ENCODE measurements around the gene ATF7. TPM values are rescaled to one million over a fixed set of nuclear protein-coding genes. Genes with fewer than 3 reads are reported as not detected.

Gene ATF7
- total RNA-seq, 2 experiments from 2014 or later: 28.6 to 43.0 TPM

DNA sequence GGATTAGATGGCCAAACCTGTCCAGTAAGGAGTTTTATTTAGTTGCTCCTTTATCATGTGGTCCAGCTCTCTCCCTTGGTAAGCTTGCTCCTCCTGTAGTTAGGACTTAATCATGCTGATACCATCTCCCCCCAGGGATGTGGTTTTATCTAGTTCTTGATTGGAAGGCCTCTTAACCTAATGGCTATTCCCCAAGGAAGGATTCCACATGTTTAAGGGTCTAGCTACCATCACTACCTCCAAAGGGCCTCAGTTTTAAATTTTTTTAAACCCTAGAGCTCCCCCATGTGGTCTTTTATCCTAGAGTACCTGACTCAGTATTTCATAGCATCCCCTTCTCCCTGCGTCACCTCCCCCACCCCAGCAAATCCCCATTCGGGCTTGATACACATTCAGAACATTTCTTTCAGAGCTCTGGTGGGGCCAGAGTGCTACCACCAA is 149.4 kb downstream of the ATF7 start:
- Mint-ChIP-seq H3K4me1 (peaks cover 32% of the 10 kb centered on the region), H3K27ac (no peak overlapping the region), H3K4me3 (no peak overlapping the region), H3K36me3 (ENCODE audit: low read depth) (peaks cover 71% of the 10 kb centered on the region), H3K27me3 (no peaks in the 10 kb centered on the region), H3K9me3 (no peaks in the 10 kb centered on the region)
- POLR2A ChIA-PET: interaction anchor here (1.1 kb wide), 1 partner anchor 30 kb away, joined by 3 read pairs; no protein-coding TSS in a partner anchor
- CTCF ChIA-PET: interaction anchor here (0.5 to 3.7 kb wide), 14 partner anchors 9 to 163 kb away, joined by 3 to 20 read pairs (median 4); partner anchors contain the start of genes AAAS, MAP3K12, NPFF and TARBP2
- no peak for DNase-seq

DNA sequence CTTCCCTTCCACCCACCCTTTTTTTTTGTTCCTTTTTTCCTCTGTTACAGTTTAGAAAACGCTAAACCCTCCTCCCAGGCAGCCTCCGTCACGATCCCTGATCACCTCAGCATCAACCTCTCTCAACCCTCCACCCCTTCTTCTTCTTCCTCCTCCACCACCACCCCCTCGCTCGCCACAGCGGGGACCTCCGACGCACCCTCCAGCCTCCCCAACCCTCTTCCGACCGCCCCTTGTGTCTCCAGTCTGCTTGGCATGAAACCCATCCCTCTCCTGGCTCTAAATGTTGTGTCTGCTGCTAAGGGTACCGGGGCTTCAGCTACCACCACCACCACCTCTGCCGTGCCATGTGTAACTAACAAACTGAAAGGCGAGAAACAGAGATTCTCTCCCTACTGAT is 151.4 kb downstream of the ATF7 start:
- Mint-ChIP-seq H3K27ac (peak overlapping the region; percentile 68), H3K36me3 (ENCODE audit: low read depth) (peaks cover 75% of the 10 kb centered on the region), H3K27me3 (no peaks in the 10 kb centered on the region), H3K4me1 (peaks cover 40% of the 10 kb centered on the region), H3K4me3 (no peak overlapping the region), H3K9me3 (no peaks in the 10 kb centered on the region)
- DNase-seq: no peak
- CTCF ChIA-PET: interaction anchor here (0.6 to 3.7 kb wide), 9 partner anchors 12 to 883 kb away, joined by 3 to 20 read pairs (median 3); partner anchors contain the start of genes NPFF and TARBP2
- POLR2A ChIA-PET: interaction anchor here (0.6 kb wide), 1 partner anchor 47 kb away, joined by 3 read pairs; no protein-coding TSS in a partner anchor

DNA sequence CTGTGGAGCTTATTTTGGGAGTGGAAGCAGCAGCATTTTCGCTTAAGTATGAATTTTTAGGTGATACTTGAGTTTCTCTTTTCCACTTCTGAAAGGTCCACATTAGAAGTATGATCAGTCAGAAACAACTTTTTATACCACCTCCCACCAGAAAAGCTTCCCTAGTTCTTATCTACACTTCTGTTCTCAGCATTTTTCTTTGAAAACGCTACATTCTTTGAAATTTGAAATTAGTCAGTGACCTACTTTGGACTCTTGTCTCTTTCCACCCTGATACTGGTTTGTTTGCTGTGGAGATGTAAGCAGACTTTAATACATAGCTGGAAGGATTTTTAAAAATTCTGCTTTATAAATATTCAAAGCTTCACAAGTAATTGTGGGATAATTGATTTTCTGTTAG is 152.1 kb downstream of the ATF7 start:
- Mint-ChIP-seq H3K9me3 (no peaks in the 10 kb centered on the region), H3K4me1 (peaks cover 40% of the 10 kb centered on the region), H3K36me3 (ENCODE audit: low read depth) (peaks cover 68% of the 10 kb centered on the region), H3K27me3 (no peaks in the 10 kb centered on the region), H3K4me3 (no peak overlapping the region), H3K27ac (no peak overlapping the region)
- POLR2A ChIA-PET: interaction anchor here (0.6 kb wide), 1 partner anchor 46 kb away, joined by 3 read pairs; no protein-coding TSS in a partner anchor
- DNase-seq: no peak
- CTCF ChIA-PET: interaction anchor here (0.5 to 3.7 kb wide), 8 partner anchors 8 to 907 kb away, joined by 3 to 20 read pairs (median 4); partner anchors contain the start of genes MAP3K12, NPFF and TARBP2

DNA sequence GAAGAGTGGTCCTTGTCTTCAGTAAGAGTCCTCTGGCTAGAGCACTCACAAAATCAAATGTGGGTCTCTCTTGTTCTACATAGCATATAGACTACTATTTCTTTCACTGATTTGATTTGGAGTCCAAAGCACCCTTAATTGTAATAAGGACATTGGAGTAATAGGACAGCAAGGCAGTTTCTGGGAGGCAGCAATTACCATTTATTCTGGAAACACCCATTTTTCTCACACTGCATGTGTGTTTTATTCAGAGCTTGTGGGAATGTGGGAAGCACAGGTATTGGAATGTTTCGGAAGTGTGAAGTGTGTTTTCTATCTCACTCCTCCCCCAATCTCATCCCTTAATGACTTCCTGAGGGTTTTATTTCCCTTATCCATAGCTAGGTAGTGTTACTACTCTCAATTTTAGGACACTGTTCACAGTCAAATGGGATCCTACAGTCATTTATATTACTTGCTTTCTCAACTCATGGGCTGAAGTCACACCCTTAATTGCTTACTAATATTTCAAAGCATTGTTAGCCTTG is 154.1 kb downstream of the ATF7 start:
- H3K27ac Mint-ChIP-seq: no peak overlapping the region

DNA sequence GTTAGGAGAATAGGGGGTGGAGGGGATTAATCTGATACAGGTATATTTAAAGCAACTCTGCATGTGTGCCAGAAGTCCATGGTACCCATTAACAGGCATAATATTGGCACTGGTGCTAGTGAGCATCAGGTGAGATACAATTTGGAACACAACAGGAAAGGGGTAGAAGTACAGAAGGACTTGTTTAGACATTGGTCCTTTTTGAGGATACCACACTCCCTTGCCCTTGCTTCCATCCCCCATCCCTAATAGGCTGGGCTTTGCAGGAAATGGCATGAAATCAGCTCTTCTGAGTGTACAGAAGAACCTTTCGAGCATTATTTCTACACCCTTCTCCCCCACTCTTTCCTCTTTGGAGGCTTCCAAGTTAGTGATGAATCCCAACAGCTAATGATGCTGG is 157.9 kb downstream of the ATF7 start:
- CTCF ChIA-PET: interaction anchor here (0.6 to 0.9 kb wide), 3 partner anchors 9 to 215 kb away, joined by 3 to 6 read pairs (median 4); partner anchors contain the start of gene PRR13
- no peak for DNase-seq
- Mint-ChIP-seq H3K4me1 (peaks cover 23% of the 10 kb centered on the region), H3K9me3 (no peaks in the 10 kb centered on the region), H3K36me3 (ENCODE audit: low read depth) (peaks cover 77% of the 10 kb centered on the region), H3K4me3 (no peak overlapping the region), H3K27me3 (no peaks in the 10 kb centered on the region), H3K27ac (no peak overlapping the region)
- POLR2A ChIA-PET: no interaction called here

More for the DNA sequence above, 154.1 kb downstream of the ATF7 start:
- no peak for DNase-seq
- Mint-ChIP-seq H3K36me3 (ENCODE audit: low read depth) (peaks cover 76% of the 10 kb centered on the region), H3K4me1 (peaks cover 39% of the 10 kb centered on the region), H3K27me3 (no peaks in the 10 kb centered on the region), H3K4me3 (no peak overlapping the region), H3K9me3 (no peaks in the 10 kb centered on the region)
- CTCF ChIA-PET: interaction anchor here (0.6 to 2.8 kb wide), 3 partner anchors 10 to 95 kb away, joined by 3 to 10 read pairs (median 3); no protein-coding TSS in a partner anchor
- POLR2A ChIA-PET: no interaction called here

DNA sequence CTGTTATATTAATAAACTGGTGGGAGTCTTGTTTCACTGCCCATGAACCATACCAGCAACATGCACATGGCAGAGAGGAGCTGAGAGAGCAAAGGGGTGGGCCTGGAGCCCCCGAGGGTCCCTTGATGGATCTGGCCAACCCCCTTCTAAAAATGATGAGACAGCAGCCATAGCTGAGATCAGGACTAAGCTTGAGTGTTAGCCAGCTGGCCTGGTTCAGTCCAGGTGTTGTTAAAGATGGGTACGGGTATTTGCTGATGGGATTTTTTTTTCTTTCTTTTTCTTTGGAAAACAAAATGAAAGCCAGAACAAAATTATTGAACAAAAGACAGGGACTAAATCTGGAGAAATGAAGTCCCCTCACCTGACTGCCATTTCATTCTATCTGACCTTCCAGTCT is 158.3 kb downstream of the ATF7 start:
- H3K36me3 Mint-ChIP-seq (ENCODE audit: low read depth): peaks cover 79% of the 10 kb centered on the region
- ChIA-PET CTCF (interaction anchor here (0.6 to 0.9 kb wide), 2 partner anchors 9 to 26 kb away, joined by 3 to 6 read pairs; partner anchors contain the start of gene PRR13), POLR2A (no interaction called here)
- no peak for DNase-seq
- H3K27me3 Mint-ChIP-seq: no peaks in the 10 kb centered on the region
- H3K4me3 Mint-ChIP-seq: no peak overlapping the region
- no peaks in the 10 kb centered on the region for H3K9me3 Mint-ChIP-seq
- no peak overlapping the region for H3K27ac Mint-ChIP-seq
- H3K4me1 Mint-ChIP-seq: peaks cover 25% of the 10 kb centered on the region

DNA sequence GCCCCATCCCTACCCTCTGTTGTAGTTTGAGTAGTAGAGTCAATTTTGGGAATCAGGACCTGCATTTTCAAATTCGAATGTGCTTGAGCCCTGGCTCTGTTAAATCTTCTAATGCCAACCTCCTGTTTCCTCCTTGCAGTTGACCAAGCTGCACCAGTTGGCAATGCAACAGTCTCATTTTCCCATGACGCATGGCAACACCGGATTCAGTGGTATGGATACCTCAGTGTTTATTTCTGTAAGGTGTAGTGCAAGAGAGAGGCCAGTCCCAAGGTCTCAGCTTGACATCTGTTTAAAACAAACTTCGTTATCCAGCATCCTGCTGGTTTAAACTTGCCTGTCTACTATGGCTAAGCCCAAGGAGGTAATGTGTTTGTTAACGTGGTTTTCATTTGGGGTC is 159.1 kb downstream of the ATF7 start:
- ChIA-PET CTCF (interaction anchor here (1.1 kb wide), 1 partner anchor 9 kb away, joined by 3 read pairs; no protein-coding TSS in a partner anchor), POLR2A (no interaction called here)
- no peak overlapping the region for H3K27ac Mint-ChIP-seq
- H3K36me3 Mint-ChIP-seq (ENCODE audit: low read depth): peaks cover 79% of the 10 kb centered on the region
- peaks cover 25% of the 10 kb centered on the region for H3K4me1 Mint-ChIP-seq
- H3K4me3 Mint-ChIP-seq: no peak overlapping the region
- DNase-seq: no peak
- H3K9me3 Mint-ChIP-seq: no peaks in the 10 kb centered on the region
- no peaks in the 10 kb centered on the region for H3K27me3 Mint-ChIP-seq

DNA sequence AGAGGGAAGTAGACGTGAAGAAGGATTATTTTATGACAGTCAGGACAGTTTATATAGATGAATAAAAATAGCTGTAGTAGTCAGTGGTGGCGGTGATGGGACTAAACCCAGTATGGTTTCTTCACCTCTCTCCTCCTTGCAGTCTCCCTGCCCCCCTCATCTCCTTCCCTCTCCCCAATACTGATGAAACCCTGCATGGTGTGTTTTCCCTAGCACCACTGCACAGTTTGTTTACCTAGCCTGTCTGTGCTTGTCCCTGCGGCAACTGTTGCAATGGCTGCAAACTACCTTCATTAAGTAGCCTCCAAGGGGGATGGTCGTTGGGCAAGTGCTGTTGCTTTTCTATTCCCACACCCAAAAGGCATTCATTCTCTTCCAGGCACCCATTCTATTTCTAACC is 159.5 kb downstream of the ATF7 start:
- Mint-ChIP-seq H3K4me1 (peaks cover 22% of the 10 kb centered on the region), H3K4me3 (no peak overlapping the region), H3K27me3 (no peaks in the 10 kb centered on the region), H3K27ac (no peak overlapping the region), H3K9me3 (no peaks in the 10 kb centered on the region), H3K36me3 (ENCODE audit: low read depth) (peaks cover 79% of the 10 kb centered on the region)
- no peak for DNase-seq
- CTCF ChIA-PET: interaction anchor here (1.1 kb wide), 1 partner anchor 9 kb away, joined by 3 read pairs; no protein-coding TSS in a partner anchor
- POLR2A ChIA-PET: no interaction called here

DNA sequence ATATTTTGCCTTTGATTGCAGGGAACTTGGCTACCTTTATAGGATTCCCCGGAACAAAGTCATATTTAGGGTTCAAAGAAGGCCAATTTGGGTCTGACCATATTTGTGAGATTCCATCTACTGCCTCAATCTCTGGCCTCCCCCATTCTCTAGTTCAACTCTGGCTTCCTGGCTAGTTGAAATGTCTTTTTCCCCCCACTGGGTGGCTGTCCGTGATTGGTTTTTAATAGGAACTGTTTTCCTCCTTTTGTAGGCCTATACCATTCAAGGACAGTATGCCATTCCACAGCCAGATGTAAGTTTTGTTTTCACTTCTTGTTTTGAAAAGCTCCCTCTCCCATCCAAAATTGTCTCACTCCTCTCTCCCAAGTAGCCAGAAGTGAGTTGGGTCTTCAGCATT is 160.5 kb downstream of the ATF7 start:
- no peak overlapping the region for H3K27ac Mint-ChIP-seq

DNA sequence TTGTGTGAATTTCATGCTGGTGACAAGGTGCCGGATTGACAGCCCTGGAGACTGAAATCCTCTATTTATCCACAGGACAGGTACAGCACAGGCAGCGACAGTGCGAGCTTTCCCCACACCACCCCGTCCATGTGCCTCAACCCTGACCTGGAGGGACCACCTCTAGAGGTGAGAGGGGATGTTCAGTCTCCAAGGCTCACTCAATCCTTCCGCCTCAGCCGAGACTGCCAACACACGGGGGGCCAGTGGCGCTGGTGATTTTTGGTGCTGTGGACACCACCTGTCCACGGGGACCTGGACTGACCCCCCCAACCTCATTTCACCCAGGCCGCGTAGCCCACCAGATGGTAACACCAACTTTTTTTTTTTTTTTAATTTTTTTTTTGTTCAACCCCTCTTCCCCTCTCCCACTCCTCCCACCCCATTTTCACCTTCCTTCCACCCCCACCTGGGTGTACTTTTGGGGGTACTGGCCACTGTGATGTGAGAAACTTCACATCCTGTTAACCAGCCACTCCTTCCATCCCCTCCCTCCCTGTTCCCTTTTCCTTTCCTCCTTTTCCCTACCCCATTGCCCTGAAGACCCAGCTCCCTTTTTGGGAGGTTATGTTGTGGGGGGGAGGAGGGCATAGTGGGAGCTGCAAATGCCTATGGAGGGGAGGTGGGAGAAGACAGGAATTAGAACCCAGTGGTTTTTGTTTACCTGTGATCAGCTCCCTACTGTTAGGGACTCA is 161.3 kb downstream of the ATF7 start:
- no peak for DNase-seq
- peaks cover 82% of the 10 kb centered on the region for H3K36me3 Mint-ChIP-seq (ENCODE audit: low read depth)
- POLR2A ChIA-PET: no interaction called here
- peaks cover 27% of the 10 kb centered on the region for H3K4me1 Mint-ChIP-seq
- CTCF ChIA-PET: interaction anchor here (0.7 to 1.1 kb wide), 3 partner anchors 9 to 80 kb away, joined by 3 to 4 read pairs (median 3); no protein-coding TSS in a partner anchor
- H3K27ac Mint-ChIP-seq: no peak overlapping the region
- H3K9me3 Mint-ChIP-seq: no peaks in the 10 kb centered on the region
- H3K27me3 Mint-ChIP-seq: no peaks in the 10 kb centered on the region
- no peak overlapping the region for H3K4me3 Mint-ChIP-seq

More for the DNA sequence above, 160.5 kb downstream of the ATF7 start:
- H3K27me3 Mint-ChIP-seq: no peaks in the 10 kb centered on the region
- peaks cover 22% of the 10 kb centered on the region for H3K4me1 Mint-ChIP-seq
- CTCF ChIA-PET: no interaction called here
- H3K36me3 Mint-ChIP-seq (ENCODE audit: low read depth): peaks cover 80% of the 10 kb centered on the region
- H3K4me3 Mint-ChIP-seq: no peak overlapping the region
- H3K9me3 Mint-ChIP-seq: no peaks in the 10 kb centered on the region
- DNase-seq: no peak
- POLR2A ChIA-PET: no interaction called here

DNA sequence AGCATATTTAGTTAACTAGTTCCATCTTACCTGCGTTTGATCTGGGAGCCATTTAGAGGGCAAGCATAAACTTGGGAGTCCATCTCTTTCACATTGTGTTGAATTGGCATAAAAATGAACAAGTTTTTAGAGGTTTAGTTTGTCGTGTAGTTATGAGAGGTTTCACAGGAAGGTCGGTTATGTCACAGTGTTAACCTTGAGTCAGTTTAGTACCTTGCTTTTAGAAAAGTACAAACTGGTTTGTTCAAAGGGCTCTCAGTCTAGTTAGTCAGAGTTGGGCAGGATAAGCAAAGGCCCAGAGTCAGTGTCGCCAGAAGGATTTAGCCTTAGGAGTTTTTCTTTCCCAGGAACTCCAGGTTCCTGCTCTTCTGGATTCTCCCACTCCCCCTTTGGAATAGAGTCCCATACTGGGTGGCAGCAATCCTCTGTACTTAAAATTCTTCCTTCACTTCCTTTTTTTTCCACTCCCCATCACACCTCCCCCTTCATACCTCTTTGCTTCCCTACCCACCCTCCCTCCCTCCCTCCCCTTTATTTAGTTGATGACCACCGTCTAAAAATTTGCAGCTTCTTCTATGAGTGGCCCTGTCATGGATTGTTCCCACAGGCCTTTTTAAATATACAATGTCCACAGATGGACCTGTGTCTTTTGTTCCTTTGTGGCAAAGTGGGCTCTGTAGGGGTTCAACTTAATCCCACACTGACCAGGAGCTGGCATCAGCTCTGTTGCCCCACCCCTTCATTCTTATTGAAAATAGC is 162.2 kb downstream of the ATF7 start:
- no peak overlapping the region for H3K27ac Mint-ChIP-seq

DNA sequence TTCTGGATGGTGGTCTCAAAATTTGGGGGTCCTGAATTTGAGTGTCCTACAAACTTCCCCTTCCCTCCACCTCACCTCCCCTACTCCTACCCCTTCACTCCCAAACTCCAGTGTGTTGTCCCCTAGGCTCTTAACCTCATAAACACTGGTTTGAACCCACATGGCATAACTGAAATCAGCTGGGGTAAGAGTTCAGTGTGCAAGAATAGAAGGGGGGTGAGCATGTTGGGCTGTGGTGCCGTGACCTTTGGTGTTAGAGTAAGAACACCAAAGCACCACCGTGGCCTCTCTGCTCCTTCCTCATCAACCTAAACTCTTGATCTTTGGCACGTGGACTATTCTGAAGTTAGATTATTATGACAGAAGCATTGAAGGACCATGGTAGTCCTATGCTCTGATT is 163.2 kb downstream of the ATF7 start:
- ChIA-PET CTCF (interaction anchor here (1.0 to 1.5 kb wide), 2 partner anchors 11 to 19 kb away, joined by 3 to 5 read pairs; no protein-coding TSS in a partner anchor), POLR2A (no interaction called here)
- Mint-ChIP-seq H3K9me3 (no peaks in the 10 kb centered on the region), H3K4me1 (peaks cover 35% of the 10 kb centered on the region), H3K27ac (no peak overlapping the region), H3K27me3 (no peaks in the 10 kb centered on the region), H3K36me3 (ENCODE audit: low read depth) (peaks cover 88% of the 10 kb centered on the region), H3K4me3 (no peak overlapping the region)
- no peak for DNase-seq

More for the DNA sequence above, 162.2 kb downstream of the ATF7 start:
- no peak for DNase-seq
- Mint-ChIP-seq H3K36me3 (ENCODE audit: low read depth) (peaks cover 87% of the 10 kb centered on the region), H3K4me1 (peaks cover 29% of the 10 kb centered on the region), H3K9me3 (no peaks in the 10 kb centered on the region), H3K27me3 (no peaks in the 10 kb centered on the region), H3K4me3 (no peak overlapping the region)
- CTCF ChIA-PET: interaction anchor here (0.6 to 1.5 kb wide), 4 partner anchors 8 to 41 kb away, joined by 3 to 4 read pairs (median 4); partner anchors contain the start of gene AMHR2
- POLR2A ChIA-PET: no interaction called here
